Thyroid gland (tissue), 4 donors: ENCODE measurements around the gene CSTPP1.

ENCODE experiments used
- CTCF ChIP-seq, 6 experiments: fragments of 200-600 bp in 3 of 6; fragments of 450-650 bp in 3 of 6; sonication (generic) in 3 of 6; IDR thresholded peaks; one replicate each; pipeline ENCODE4 v1.5.1; 2016 to 2019; ENCODE audit warnings: antibody characterized with exemption in 6 of 6, mild to moderate bottlenecking in 2 of 6, inconsistent platforms in 1 of 6, moderate library complexity in 1 of 6
- POLR2A ChIP-seq, 2 donors: fragments of 450-650 bp; IDR thresholded peaks; one replicate each; pipeline ENCODE4 v1.6.1; 2017; ENCODE audit warnings: antibody characterized with exemption in 2 of 2, mild to moderate bottlenecking in 2 of 2, moderate library complexity in 1 of 2

GRCh38 chr11:47136327-47136726 is 199.8 kb downstream of the CSTPP1 start:
- TF ChIP-seq POLR2A (IDR thresholded peaks at IDR 0.05) (no peak), CTCF (IDR thresholded peaks at IDR 0.05) (no peak)
